Activated naive CD4-positive, alpha-beta T cell treated with anti-CD3 and anti-CD28 coated beads, Interleukin-2, amount 50 U/mL, for 72 hours (primary cell): ENCODE data around the gene EMP2. TPM values are rescaled to one million over a fixed set of nuclear protein-coding genes. Genes with fewer than 3 reads are reported as not detected.

ENCODE experiments used
- ATAC-seq, 2 donors: fragments of 150-1000 bp; cut with Tn5 transposase; 2 replicates each; pipeline ENCODE4 v1.10.0; 2021; ENCODE audit warnings: mild to moderate bottlenecking in 2 of 2, moderate library complexity in 2 of 2
- DNase-seq, 2 donors: peaks; one replicate each; pipeline ENCODE4 v3.0.0; 2021 to 2022; ENCODE audit warnings: low spot score in 2 of 2
- H3K27ac Mint-ChIP-seq, 2 donors: one replicate each; pipeline ENCODE4 v1.8.0; 2022; ENCODE audit warnings: mild to moderate bottlenecking in 2 of 2, mixed read lengths in 2 of 2
- H3K36me3 Mint-ChIP-seq, 2 donors: one replicate each; pipeline ENCODE4 v1.8.0; 2022; ENCODE audit warnings: mixed read lengths in 2 of 2
- H3K9me3 Mint-ChIP-seq, 2 donors: one replicate each; pipeline ENCODE4 v1.8.0; 2022; ENCODE audit warnings: mixed read lengths in 2 of 2
- total RNA-seq, 2 donors: library from RNA; stranded (reverse); gene quantifications; one replicate each; pipeline ENCODE4 v1.2.3, GENCODE V29; 2022

The EMP2 gene
- total RNA-seq, 2 donors from 2014 or later, result not detected

DNA sequence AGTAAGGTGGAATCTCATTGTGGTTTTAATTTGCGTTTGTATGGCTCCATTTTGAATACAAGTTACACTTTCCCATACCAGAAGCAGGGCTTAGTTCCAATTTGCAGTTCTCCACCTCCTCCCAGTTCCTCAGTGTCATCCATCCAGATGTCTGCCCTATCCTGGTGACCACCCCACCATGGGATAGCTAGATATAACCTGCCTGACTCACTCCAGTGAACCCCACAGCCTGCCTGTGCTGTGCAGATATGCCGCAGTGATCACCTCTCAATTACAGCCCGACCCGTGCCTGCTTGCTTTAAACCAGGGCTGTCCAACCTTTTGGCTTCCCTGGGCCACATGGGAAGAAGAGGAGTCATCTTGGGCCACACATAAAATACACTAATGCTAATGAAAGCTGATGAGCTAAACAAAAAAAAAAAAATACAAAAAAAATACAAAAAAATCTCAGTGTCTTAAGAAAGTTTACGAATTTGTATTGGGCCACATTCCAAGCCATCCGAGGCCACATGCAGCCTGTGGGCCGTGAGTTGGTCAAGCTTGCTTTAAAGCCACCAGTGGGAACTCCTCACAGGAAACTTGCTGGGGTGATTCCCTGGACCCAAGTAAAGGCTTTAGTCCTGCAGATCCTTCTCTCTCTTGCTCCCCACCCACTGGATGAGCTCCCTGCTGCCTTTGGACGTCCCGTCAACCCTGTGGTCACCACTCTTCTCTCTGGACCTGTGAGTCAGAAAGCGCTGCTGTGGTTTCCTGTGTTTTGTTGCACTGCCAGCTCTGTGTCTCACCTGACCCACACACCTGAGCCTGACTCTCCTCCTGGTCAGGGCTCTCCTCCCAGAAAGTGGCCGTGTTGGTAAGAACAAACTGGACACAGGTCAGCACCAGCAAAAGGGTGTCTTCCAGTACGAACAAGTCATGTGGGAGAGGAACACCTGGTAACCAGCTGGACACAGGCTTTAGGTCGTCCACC is 83.0 kb downstream of the EMP2 start:
- no peak for DNase-seq
- peak; percentile 50 to 77 for ATAC-seq
- Mint-ChIP-seq H3K36me3 (peaks cover 7 to 14% of the 10 kb centered on the region in 2 donors), H3K27ac (no peak overlapping the region), H3K9me3 (peaks cover 14 to 18% of the 10 kb centered on the region in 2 donors)

DNA sequence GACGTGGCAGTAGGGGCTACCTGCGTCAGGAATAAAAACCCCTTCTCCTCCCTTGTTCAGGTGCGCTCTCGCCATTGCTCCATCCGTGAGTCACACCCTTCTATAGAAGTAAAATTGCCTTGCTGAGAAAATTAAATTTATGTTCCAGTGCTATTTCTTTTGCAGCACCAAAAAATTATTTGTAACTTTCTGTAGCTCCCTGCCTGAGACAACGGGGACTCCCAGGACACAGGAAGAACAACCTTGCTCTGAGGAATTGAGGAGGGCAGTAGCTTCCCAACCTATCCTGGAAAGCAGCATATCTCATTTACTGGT is 85.4 kb downstream of the EMP2 start:
- peaks cover 7 to 14% of the 10 kb centered on the region in 2 donors for H3K36me3 Mint-ChIP-seq
- H3K9me3 Mint-ChIP-seq, result peaks cover 14 to 18% of the 10 kb centered on the region in 2 donors
- ATAC-seq (no peak), DNase-seq (no peak)
- H3K27ac Mint-ChIP-seq, result no peak overlapping the region

DNA sequence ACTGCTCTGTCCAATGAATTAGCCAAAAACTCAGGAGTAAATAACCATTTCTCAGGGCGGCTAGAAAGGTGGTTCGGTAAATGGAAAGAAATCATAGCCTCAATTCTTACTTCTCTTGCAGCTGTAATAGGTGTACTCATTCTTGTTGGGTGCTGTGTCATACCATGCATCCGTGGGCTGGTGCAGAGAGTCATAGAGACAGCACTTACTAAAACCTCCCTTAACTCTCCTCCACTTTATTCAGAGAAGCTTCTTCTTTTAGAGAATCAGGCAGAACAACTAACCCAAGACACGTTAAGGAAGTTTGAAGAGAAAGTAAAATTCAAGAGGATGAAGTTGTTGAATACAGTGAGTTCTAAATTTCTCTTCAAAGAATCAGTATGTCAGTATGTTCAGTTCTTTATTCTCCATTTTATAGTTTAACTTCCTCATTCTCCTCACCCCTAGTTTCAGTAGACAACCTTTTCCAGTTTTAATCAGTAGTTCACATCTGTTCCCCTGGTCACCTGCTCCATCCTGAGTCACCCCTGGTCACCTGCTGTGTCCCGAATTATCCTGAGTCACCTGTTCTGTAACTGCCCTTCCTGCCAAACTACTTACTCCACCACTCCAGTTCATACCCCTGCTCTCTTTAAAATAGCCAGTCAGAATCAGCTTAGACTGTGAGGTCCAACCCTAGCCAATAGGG is 85.9 kb downstream of the EMP2 start:
- no peak for DNase-seq
- H3K27ac Mint-ChIP-seq, result no peak overlapping the region
- H3K36me3 Mint-ChIP-seq, result peaks cover 7 to 14% of the 10 kb centered on the region in 2 donors
- H3K9me3 Mint-ChIP-seq, result peaks cover 14 to 18% of the 10 kb centered on the region in 2 donors
- peak in 1 of 2 donors; percentile 11 for ATAC-seq

DNA sequence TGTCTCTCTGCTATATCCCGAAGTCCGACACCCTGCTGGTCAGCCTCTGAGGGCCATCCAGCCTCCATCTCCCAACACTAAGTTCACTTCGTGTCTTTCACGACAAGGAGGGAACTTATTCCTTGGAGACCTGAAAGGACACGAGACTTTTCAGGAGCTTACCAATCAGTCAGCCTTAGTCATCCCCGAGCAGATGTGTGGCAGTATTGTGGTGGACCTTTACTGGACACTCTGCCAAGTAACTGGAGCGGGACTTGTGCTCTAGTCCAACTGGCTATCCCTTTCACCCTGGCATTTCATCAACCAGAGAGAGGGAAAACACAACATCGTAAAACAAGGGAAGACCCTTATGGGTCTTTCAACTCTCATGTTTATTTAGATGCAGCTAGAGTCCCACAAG is 87.1 kb downstream of the EMP2 start:
- peaks cover 7 to 14% of the 10 kb centered on the region in 2 donors for H3K36me3 Mint-ChIP-seq
- H3K9me3 Mint-ChIP-seq, result peaks cover 14 to 18% of the 10 kb centered on the region in 2 donors
- H3K27ac Mint-ChIP-seq, result no peak overlapping the region
- DNase-seq, result no peak
- no peak for ATAC-seq

DNA sequence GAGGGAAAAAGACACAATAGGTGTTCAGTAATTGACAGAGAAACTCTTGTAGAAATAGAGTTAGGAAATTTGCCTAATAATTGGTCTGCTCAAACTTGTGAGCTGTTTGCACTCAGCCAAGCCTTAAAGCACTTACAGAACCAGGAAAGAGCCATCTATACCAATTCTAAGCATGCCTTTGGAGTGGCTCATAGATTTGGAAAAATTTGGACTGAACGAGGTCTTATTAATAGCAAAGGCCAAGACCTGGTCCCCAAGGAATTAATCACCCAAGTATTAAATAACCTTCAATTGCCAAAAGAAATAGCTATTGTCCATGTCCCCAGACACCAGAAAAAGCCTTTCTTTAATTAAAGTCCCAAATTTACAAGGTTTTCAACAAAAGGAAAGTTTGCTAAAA is 90.3 kb downstream of the EMP2 start:
- no peak for DNase-seq
- H3K27ac Mint-ChIP-seq, result no peak overlapping the region
- peaks cover 17 to 21% of the 10 kb centered on the region in 2 donors for H3K9me3 Mint-ChIP-seq
- no peak for ATAC-seq
- peaks cover 14 to 19% of the 10 kb centered on the region in 2 donors for H3K36me3 Mint-ChIP-seq

DNA sequence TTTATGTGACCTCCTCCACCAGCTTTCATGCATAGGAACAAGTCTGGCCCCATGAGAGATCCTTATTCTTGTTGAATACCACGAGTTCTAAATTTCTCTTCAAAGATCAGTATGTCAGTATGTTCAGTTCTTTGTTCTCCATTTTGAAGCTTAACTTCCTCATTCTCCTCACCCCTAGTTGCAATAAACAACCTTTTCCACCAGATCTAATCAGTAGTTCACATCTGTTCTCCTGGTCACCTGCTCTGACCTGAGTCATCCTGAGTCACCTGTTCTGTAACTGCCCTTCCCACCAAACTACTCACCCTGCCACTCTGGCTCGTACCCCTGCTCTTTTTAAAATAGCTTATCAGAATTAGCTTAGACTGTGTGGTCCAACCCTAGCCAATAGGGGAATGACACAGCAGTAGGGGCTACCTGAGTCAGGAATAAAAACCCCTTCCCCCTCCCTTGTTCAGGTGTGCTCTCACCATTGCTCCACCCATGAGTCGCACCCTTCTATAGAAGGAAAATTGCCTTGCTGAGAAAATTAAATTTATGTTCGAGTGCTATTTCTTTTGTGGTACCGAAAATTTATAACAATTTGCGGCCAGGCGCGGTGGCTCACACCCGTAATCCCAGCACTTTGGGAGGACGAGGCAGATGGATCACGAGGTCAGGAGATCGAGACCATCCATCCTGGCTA is 94.6 kb downstream of the EMP2 start:
- peaks cover 12 to 22% of the 10 kb centered on the region in 2 donors for H3K9me3 Mint-ChIP-seq
- DNase-seq (no peak), ATAC-seq (no peak)
- peaks cover 35 to 41% of the 10 kb centered on the region in 2 donors for H3K36me3 Mint-ChIP-seq
- H3K27ac Mint-ChIP-seq, result peak overlapping the region in 1 of 2 donors; percentile 11

DNA sequence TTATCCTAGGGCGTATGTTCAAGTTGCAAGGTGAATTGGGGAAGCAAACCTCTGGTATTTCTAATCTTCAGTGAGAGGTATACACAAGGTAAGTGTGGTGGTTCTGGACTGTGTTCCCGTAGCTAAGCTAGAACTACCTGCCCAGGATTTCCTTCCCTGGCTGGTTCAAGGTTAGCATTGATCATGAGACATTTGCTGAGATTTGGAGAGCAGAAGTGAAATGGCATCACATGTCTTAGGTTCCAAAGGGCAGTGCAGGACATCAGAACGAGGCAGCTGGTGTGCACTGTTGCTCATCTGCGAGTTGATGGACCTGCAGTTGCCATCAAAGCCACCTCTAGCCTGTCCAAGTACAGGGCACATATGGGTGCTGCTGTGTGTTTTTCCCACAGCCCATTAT is 95.2 kb downstream of the EMP2 start:
- H3K27ac Mint-ChIP-seq, result no peak overlapping the region
- H3K9me3 Mint-ChIP-seq, result peaks cover 12 to 25% of the 10 kb centered on the region in 2 donors
- ATAC-seq (no peak), DNase-seq (no peak)
- H3K36me3 Mint-ChIP-seq, result peaks cover 39 to 48% of the 10 kb centered on the region in 2 donors

DNA sequence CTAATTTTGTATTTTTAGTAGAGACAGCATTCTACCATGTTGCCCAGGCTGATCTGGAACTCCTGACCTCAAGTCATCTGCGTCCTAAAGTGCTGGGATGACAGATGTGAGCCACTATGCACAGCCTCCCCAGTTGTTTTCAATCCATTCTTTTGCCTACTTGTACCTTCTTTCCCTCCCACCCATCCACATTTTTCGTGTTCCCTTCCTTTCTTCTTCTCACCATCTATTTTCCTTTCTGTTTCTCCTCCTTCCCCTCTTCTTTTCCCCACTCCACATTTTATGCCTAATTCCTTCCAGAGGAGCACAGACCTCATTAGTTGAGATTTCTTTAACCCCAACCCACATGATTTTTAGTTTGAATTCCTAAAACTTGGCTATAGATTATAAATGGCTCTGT is 100.2 kb downstream of the EMP2 start:
- Mint-ChIP-seq H3K36me3 (peaks cover 43 to 50% of the 10 kb centered on the region in 2 donors), H3K9me3 (peaks cover 10 to 21% of the 10 kb centered on the region in 2 donors), H3K27ac (no peak overlapping the region)
- ATAC-seq (no peak), DNase-seq (no peak)

Other genes starting within 250 kb of the EMP2 start
- 10 to 100 TPM; 28.9 to 30.5 TPM for gene ATF7IP2, start 194.5 kb downstream of the EMP2 start, total RNA-seq
- not detected for gene TEKT5, start 114.3 kb upstream of the EMP2 start, total RNA-seq
- 10 to 100 TPM; 21.3 to 31.2 TPM for gene NUBP1, start 163.2 kb upstream of the EMP2 start, total RNA-seq
- not detected for gene TVP23A, start 238.2 kb upstream of the EMP2 start, total RNA-seq